Effector CD8-positive, alpha-beta T cell (primary cell): ENCODE measurements around the gene EDA.
"Not testable (repeated sequence)": the region's sequence is repeated elsewhere in the genome, so short reads cannot be mapped to it uniquely, and the experiment has no call there.

Experiments
- DNase-seq: peaks from one replicate; lab custom pipeline; 2025; lab: John Stamatoyannopoulos, UW

The EDA gene

DNA sequence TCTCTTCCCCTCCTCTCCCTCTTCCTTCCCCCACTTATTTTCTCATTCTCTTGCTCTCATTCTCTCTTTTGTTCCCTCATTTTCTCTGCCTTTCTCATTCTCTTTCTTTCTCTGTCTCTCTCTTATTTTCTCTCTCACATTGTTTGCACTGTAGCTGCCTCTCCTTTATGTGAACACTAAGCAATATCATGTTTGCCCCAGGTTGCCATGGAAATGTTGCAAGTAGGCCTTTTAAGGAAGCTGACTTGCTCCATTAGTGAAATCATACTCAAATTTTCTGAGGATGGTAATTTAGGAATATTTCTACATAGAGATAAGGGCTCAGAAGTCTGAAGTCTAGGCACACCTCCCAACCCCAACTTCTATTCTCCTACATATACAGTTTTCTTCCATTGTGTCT lies 130.1 kb downstream of the EDA start:
- no peak for DNase-seq

DNA sequence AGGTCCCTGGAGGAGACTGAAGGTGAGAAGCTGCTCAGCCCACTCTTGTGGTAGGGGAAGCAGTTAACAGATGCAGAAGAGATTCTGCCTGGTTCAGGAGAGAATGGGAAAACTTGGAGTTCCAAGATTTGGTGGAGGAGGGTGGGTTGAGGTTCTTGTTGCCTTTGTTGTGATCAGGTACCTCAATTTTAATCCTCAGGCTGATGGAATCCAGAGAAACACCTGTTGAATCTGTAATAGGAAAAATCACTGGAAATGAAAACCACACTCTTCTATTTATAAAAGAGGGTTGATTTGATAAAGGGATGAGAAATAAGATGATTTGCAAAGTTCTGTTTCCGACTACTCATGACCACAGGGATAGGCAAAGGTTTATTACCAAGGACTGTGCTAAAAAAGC lies 132.1 kb downstream of the EDA start:
- no peak for DNase-seq

DNA sequence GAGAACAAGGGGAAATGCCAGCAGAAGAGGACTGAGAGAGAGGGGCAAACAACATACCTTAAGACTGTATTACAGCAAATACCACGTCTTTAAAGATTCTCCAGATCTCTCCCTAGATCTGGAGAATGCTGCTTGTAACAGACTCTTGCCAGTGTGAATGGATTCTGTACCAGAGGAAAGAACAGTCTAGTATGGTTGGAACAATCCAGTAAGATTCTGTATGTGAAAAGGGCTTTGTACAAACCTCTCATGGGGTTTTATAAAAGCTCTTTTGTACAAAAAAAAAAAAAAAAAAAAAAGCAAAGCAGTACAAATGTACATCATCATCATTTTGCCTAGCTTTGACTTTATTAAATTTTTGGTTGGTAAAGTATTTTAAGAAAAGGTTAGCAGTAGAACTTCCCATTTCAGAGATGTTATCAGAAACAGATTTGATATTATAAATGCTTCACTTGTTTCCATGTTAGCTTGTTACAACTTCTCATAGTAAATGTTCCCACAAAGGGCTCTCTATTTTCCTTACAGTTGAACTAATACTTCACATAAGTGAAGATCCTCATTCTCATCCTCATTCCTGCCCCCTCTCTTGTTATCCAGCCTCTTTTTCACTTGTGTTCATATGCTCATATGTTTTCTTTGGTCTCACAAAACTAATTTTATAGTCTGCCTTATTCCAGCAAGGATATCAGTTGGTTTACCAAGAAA lies 144.2 kb downstream of the EDA start:
- no peak for DNase-seq

DNA sequence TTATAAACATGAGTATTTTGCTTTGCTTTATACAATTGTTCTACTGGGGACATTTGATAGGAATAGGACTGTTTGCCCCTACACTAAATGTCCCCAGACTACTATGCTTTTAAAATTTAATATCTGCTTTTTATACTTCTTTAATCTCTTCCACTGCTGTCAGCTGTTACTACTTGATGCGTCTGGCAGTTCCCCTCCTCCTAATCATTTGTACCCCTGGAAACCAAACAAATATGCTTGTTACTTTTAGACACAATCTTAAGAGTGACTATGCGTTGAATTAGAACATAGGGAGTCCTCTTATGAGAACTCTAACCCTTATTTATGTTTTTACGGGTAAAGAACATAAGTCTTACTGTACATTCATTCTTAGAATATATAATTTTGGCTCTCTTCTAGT lies 145.7 kb downstream of the EDA start:
- DNase-seq = no peak

DNA sequence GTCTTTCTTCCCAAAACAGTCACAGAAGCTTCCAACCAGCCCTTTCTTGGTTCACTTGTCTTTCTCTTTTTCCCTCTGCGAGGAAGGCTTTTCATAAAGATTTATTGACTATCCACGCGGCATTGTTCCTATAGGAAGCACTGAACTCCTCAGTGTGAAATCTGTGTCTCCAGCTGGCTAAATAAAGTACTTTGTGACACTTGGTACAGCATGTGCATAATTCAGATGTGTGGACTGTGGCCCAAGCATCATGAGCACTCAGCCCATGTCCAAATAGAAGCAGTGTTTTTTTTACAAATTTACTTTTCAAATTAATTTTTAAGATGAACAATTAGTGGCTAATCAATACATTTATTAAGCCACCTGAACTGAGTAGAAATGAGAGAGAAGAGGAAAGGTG lies 146.4 kb downstream of the EDA start:
- no peak for DNase-seq

DNA sequence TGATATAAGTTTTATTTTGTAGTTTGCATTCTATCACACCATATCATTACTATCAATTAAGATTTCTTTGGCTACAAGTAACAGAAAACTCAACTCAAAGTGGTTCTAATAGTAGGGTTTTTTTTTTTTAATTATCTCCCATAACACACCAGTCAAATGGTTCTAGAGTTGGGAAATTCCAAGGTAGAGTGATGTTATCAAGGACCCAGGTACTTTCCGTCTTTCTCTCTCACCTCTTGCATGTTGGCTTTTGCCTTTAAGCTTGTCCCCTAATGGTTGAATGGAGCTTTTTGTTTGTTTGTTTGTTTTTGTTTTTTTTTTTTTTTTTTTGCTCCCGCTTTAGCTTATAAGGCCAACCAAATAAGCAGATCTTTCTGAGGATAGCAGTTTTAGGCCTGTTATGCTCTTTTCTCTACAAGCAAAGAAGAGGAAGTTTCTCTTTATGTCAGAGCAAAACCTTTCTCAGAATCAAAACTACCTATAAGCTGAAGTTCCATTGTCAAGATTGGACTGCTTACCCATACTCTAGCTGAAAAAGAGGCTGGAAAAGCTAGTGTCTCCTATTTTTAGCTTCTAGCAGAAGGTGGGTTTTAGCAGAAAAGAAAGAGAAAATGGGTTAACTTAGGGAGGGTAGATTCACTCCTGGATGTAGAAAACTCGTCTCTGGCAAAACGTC lies 177.5 kb downstream of the EDA start:
- no peak for DNase-seq

DNA sequence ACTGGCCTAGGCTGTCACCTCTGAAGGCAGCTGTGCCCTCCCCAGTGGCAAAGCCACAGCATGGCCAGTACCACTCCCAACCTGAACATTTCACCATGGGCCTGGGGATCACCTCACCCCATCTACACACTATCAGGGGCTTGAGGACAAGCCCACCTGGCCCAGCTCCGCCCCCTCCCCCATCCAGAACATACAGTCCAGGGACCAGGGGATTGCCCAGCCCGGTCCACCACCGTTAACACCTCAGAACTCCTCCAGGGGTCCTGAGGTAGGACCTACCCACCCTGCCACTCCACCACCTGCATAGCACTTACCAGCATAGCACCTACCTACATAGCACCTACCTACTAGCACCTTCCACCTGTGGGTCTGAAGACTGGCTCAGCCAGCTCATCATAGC lies 179.8 kb downstream of the EDA start:
- DNase-seq = no peak

DNA sequence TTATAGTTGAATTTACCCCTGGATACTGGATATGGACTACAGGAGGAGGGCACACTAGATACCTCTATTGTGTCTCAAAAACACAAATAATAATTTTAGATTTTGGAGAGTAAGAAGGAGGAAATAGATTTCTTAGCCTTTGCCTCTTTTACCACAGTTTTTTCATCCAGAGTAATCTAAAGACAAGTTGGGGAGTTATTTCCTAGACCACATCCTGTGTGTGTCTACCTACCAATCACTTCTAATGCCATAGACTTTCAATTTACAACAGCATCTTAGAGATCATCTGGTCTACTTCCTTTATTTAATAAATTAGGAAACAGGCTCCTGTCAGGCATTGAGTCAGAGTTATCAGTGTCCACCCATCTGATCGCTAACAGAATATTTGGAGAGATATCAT lies 191.5 kb downstream of the EDA start:
- no peak for DNase-seq

DNA sequence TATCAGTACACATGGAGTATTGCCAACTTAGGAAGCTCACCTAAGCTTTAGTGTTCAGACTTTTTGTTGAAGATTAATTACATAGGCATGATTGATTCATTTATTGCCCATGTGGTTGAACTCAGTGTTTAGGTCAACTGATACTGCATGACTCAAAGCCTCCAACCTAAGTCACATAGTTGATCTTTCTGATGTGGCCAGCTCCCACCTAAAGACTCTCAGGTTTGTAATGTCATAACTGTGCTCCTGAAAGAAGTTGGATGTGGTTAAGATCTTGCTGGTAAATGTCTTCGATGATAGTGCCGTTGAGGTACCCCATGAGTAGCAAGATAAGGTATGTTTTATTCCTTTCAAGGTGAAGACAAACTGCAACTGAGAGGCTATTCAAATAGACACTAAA lies 192.5 kb downstream of the EDA start:
- no peak for DNase-seq

DNA sequence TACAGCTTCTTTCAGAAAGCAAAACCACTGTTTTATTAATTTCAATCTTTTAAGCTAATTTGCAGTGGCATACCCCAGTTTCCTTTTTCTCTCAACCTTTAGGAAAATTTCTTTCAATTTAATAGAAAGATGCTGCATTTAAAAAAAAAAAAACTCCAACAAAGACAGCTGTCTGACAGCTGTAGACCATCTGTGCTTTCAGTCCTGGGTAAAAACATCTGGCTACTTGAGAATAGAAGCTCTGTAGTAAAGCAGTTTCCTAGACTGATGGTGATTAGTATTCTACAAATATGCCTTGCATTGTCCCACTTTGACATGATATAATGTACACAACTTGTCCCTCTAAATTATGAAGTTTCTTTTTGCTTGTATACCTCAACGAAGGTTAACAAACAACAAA lies 197.8 kb downstream of the EDA start:
- no peak for DNase-seq

DNA sequence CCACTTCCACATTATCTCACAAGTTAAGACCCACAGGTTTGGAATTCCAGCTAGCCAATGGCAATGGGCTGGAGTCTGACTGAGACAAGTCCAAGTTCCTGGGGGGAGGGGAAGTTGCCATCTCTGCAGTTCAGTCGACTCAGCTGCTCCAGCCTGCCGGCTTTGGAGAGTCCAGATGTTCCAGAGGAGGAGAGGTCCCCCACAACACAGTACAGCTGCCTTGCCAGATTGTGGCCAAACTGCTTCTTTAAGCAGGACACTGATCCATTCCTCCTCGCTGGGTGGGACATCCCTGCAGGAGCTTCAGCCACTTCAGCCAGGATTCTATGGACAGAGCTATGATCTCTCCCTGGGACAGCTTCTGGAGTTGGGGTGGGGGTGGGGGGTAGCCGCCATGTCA lies 199.2 kb downstream of the EDA start:
- no peak for DNase-seq

DNA sequence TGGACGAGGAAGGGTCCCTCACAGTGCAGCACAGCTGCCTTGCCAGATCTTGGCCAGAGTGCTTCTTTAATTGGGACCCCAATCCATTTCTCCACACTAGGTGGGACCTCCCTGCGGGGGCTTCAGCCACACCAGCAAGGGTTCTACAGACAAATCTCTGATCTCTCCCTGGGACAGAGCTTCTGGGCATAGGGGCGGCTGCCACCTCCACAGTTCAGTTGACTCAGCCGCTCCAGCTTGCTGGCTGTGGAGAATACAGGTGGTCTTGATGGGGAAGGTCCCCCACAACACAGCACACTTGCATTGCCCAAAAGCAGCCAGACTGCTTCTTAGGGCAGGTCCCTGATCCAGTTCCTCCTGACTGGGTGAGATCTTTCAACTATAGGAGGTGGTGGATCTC lies 199.6 kb downstream of the EDA start:
- DNase-seq = no peak

DNA sequence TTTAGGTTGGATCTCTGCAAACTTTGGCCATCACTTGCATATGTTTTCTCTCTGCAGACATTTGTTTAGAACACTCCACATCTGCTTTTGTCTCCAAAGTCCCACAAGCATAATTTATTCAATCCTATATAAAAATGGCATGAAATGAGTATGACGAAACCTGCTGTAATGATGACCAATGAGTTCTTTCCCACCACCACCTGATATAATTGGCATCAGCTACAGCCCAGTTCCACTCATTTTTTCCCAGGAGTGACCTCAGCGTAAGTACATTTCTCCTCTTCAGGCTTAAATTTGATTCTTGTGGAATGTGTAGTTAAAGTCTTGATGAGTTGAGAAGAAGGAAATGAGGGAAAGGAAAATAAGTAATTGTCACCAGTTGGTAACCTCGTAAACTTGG lies 228.7 kb downstream of the EDA start:
- DNase-seq = no peak

DNA sequence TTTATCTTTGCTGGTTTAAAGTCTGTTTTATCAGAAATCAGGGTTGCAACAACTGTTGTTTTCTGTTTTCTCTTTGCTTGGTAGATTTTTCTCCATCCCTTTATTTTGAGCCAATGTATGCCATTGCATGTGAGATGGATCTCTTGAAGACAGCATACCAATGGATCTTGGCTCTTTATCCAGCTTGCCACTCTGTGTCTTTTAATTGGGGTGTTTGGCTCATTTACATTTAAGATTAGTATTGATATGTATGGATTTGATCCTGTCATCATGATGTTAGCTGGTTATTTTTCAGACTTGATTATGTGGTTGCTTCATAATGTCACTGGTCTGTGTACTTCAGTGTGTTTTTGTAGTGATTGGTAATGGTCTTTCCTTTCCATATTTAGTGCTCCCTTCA lies 244.1 kb downstream of the EDA start:
- not testable (repeated sequence) for DNase-seq

DNA sequence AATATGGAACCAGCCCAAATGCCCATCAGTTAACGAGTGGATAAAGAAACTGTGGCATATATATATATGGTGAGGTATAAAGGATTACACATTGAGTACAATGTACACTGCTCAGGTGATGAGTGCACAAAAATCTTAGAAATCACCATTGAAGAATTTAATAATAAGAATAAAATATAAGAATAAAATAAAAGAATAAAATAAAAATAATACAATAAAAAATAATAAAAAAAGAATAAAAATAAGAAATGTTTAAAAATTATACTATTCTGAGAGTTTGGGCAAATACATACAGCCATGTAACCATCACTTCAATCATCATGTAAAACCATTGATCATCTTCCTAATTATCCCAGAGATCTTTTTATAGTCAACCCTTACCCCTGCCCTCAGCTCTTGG lies 260.3 kb downstream of the EDA start:
- no peak for DNase-seq

DNA sequence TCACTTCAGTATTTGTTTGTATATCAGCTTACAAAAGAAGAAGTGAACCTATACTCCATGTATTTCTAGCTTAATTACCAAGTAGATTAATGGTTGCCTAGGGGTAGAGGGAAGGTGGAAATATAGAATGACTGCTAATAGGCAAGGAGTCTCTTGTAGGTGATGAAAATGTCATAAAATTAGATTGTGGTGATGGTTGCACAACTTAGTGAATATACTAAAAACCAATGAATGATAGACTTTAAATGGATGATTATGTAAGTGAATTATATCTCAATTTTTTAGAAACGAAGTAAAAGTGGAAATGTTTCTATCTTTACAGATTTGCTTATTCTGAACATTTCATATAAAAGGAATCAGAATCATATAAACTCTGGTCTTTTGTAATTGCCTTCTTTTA lies 268.3 kb downstream of the EDA start:
- DNase-seq = no peak

DNA sequence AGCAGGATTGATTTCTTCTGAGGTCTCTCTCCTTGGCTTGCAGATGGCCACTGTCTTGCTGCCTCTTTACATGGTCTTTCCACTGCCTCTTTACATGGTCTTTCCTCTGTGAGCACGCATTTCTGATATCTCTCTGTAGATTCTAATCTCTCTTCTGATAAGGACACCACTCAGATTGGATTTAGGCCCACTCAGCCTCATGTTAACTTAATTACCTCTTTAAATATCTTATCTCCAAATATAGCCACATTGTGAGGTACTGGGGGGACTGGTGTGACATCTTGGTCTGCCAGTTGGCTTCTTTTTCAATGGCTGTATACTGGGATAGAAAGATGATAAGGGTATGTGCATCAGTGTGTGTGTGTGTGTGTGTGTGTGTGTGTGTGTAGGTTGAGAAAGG lies 280.1 kb downstream of the EDA start:
- DNase-seq = no peak

DNA sequence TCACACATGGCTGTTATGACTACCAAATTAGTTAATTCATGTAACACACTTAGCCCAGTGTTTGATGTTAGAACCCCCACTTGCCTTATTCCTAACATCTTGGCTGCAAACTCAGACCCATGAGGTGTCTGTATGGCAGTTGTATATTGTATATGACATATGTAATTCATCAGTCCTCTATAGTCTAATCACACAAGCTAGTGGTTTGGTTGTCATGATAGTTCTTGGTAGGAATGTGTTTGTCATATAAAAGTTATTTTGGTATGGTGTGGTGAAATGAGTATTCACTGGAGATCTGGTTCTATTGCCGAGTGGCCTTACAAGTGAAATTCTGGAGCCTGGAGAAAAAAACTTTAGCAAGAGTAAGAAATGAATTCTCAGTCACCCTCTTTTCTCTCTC lies 284.6 kb downstream of the EDA start:
- no peak for DNase-seq

DNA sequence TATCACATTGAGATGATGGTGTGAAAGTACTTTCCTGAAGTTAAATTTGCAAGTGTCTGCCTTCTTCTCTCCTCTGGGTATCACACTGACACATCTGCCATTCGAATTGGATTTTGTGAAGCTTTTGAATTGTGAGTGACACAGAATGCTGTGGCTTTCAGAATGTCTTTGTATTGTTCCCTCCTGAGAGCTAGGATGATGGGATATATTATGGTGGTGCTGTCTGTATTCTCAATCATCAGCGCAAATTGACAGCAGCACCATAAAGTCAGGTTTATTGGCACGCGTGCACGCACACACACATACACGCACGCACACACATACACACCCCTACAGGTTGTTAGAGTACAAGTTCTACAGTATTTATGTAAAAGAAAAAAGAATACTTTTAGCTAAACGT lies 290.5 kb downstream of the EDA start:
- no peak for DNase-seq

DNA sequence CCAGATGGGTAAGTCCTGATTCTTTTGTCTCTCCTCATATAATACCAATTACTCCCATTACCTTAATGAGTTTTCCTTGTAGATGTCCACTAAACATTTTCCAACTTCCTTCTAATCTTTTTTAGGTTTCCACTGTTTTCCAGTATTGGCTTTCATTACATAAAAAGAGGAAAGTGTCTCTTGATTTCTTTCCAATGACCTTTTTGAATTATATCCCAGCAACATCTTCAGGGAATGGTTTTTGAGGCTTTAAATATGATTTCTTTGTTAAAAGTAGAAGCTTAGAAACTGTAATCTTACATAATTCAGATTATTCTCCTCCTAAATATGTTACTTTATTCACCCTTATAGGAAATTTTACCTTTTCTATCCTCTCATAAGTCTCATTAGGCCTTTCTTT lies 298.9 kb downstream of the EDA start:
- no peak for DNase-seq

DNA sequence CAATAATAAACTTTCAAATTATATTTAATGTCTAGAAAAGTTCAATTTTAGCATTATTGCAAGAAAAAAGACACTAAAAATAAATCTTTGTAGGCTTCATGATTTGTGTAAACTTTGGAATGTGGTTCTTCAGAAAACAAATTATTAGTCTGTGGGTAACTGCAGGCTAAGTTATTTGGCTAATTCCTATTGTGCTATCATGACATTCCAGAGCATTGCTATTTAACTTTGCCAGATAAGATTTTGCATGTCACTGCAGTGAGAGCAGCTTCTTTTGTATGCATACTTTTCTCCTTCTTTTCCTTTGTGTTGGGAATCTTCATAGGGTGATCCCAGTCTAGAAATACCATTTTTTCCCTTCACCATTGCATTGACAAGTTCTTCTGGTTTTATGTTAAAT lies 303.8 kb downstream of the EDA start:
- DNase-seq = no peak

DNA sequence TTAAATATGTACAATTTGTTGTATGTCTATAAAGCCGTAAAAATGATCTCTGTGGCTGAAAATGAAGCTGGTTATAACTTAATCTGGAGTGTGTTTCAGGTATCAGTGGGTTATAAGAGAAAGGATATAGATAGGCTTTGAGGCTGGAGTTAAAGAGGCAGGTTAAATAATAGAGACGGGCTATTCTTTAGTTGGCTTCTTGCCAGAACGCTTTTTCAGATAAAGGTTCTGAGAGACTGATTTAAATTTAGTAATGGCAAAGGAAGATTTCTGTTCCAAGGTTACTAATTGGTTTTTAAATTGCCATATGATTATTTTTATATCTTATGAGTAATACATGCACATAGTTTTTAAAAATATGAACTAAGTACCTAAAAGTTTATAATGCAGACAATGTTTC lies 316.4 kb downstream of the EDA start:
- no peak for DNase-seq

DNA sequence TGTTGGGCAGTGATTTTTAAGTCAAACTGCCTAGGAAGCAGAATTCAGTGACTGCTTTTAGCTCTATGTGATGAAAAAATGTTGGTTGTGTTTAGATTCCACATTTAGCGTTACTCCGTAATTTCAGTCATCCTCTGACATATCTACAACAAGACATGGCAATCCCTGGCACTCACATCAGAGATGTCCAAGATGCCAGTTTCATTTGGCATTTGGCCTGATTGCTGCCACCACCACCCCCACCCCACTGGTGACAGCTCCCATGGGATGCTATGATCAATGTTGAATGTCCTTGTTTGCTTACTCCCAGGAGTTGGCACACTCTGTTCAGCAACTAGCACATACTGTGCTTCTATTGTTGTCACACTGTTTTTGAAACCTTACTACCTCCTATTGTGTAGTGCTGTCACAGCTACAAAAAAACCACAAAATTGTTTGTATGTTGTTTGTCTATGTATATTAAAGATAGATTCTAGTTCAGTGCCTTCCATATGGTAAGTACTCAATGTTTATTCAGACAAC lies 332.4 kb downstream of the EDA start:
- DNase-seq = no peak

DNA sequence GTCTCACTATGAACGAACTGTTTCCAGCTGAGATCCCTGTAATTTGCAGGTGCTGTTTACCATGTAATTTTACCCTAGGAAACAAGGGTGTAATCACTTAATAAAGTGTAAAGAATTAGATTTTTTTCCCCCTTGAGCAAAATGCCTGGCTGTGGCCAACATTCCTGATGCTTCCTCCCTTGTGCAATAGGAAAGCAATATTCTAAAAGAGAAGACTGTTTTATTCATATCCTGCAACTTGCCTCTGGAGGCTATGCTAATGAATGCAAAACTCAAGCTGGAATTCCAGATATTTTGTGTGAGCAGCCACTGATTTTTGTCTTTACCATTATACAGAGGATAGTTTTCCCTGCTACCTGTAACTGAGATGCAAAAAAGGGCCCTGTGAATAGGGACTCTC lies 335.8 kb downstream of the EDA start:
- DNase-seq = no peak
